Liver (tissue), 9 donors: ENCODE data around the gene MAB21L2. TPM values are rescaled to one million over a fixed set of nuclear protein-coding genes. Genes with fewer than 3 reads are reported as not detected.
A peak's percentile ranks its signal among the peaks of the same experiment; 100 is the strongest.

Experiments
- DNase-seq: peaks from one replicate; pipeline ENCODE4 v3.0.0-alpha.2; 2017; ENCODE audit warnings: low spot score
- H3K27ac ChIP-seq, 2 donors: one replicate each; pipeline ENCODE4 v1.7.0; 2013; ENCODE audit warnings: inconsistent platforms in 2 of 2, low read length in 2 of 2, control low read depth in 1 of 2, low read depth in 1 of 2, mild to moderate bottlenecking in 1 of 2
- H3K27me3 ChIP-seq, 4 donors: one replicate each; pipeline versions ENCODE4 v1.6.1 to v1.7.0; 2013; ENCODE audit warnings: low read length in 3 of 4, inconsistent platforms in 1 of 4, mild to moderate bottlenecking in 1 of 4, moderate library complexity in 1 of 4; ENCODE audit not compliant: control insufficient read depth in 4 of 4, insufficient read depth in 4 of 4
- H3K36me3 ChIP-seq, 4 donors: one replicate each; pipeline versions ENCODE4 v1.6.1 to v1.7.0; 2013; ENCODE audit warnings: low read length in 3 of 4, mild to moderate bottlenecking in 3 of 4, low read depth in 1 of 4, moderate library complexity in 1 of 4; ENCODE audit not compliant: control insufficient read depth in 4 of 4, insufficient read depth in 3 of 4
- H3K4me1 ChIP-seq, 4 donors: one replicate each; pipeline versions ENCODE4 v1.6.1 to v1.7.0; 2013; ENCODE audit warnings: low read length in 3 of 4, mild to moderate bottlenecking in 3 of 4, moderate library complexity in 1 of 4; ENCODE audit not compliant: control insufficient read depth in 4 of 4, insufficient read depth in 4 of 4
- H3K4me3 ChIP-seq, 3 donors: one replicate each; pipeline versions ENCODE4 v1.6.1 to v1.7.0; 2013; ENCODE audit warnings: low read length in 3 of 3, control low read depth in 1 of 3, low read depth in 1 of 3, mild to moderate bottlenecking in 1 of 3
- H3K9ac ChIP-seq, 2 donors: one replicate each; pipeline ENCODE4 v1.7.0; 2013; ENCODE audit warnings: low read length in 2 of 2, mild to moderate bottlenecking in 2 of 2, moderate library complexity in 2 of 2, control low read depth in 1 of 2, low read depth in 1 of 2
- H3K9me3 ChIP-seq, 4 donors: one replicate each; pipeline versions ENCODE4 v1.6.1 to v1.7.0; 2013; ENCODE audit warnings: low read length in 3 of 4; ENCODE audit not compliant: control insufficient read depth in 4 of 4
- ATF3 ChIP-seq: IDR thresholded peaks from 2 replicates; pipeline ENCODE4 v1.6.1; 2016; ENCODE audit warnings: antibody characterized with exemption
- EGR1 ChIP-seq, 2 donors: IDR thresholded peaks; 2 replicates each; pipeline ENCODE4 v1.6.1; 2016 to 2018; ENCODE audit warnings: antibody characterized with exemption in 2 of 2, low read depth in 2 of 2
- FOXA1 ChIP-seq: IDR thresholded peaks from 2 replicates; pipeline ENCODE4 v1.6.1; 2016; ENCODE audit warnings: antibody characterized with exemption
- FOXA2 ChIP-seq: IDR thresholded peaks from 2 replicates; pipeline ENCODE4 v1.6.1; 2016; ENCODE audit warnings: antibody characterized with exemption
- GABPA ChIP-seq, 2 donors: IDR thresholded peaks in 1 of 2; conservative IDR thresholded peaks in 1 of 2; 2 replicates each; pipeline ENCODE4 v1.6.1; 2016; ENCODE audit warnings: antibody characterized with exemption in 2 of 2, mild to moderate bottlenecking in 1 of 2, moderate library complexity in 1 of 2
- HNF4A ChIP-seq, 2 donors: conservative IDR thresholded peaks; 2 replicates each; pipeline ENCODE4 v1.6.1; 2016; ENCODE audit warnings: antibody characterized with exemption in 2 of 2, mild to moderate bottlenecking in 2 of 2
- HNF4G ChIP-seq: IDR thresholded peaks from 2 replicates; pipeline ENCODE4 v1.6.1; 2016; ENCODE audit warnings: antibody characterized with exemption
- JUND ChIP-seq, 2 donors: IDR thresholded peaks; 2 replicates each; pipeline ENCODE4 v1.6.1; 2016; ENCODE audit warnings: antibody characterized with exemption in 2 of 2
- MAX ChIP-seq: IDR thresholded peaks from 2 replicates; pipeline ENCODE4 v1.6.1; 2016; ENCODE audit warnings: antibody characterized with exemption
- NR2F2 ChIP-seq: IDR thresholded peaks from 2 replicates; pipeline ENCODE4 v1.6.1; 2016; ENCODE audit warnings: antibody characterized with exemption
- RAD21 ChIP-seq, 2 donors: IDR thresholded peaks; 2 replicates each; pipeline ENCODE4 v1.6.1; 2016; ENCODE audit warnings: antibody characterized with exemption in 2 of 2, mild to moderate bottlenecking in 2 of 2
- RXRA ChIP-seq, 2 donors: IDR thresholded peaks; 2 replicates each; pipeline ENCODE4 v1.6.1; 2017 to 2018; ENCODE audit warnings: antibody characterized with exemption in 2 of 2, mild to moderate bottlenecking in 1 of 2
- SP1 ChIP-seq: IDR thresholded peaks from 2 replicates; pipeline ENCODE4 v1.6.1; 2018; ENCODE audit warnings: antibody characterized with exemption, mild to moderate bottlenecking
- TAF1 ChIP-seq: conservative IDR thresholded peaks from 2 replicates; pipeline ENCODE4 v1.6.1; 2016; ENCODE audit warnings: antibody characterized with exemption, mild to moderate bottlenecking
- YY1 ChIP-seq: IDR thresholded peaks from 2 replicates; pipeline ENCODE4 v1.6.1; 2016; ENCODE audit warnings: antibody characterized with exemption, mild to moderate bottlenecking
- WGBS: extraction: QIAGEN DNeasy Blood & Tissue Kit; methylation state at CpG from one replicate; pipeline ENCODE4 v1.1.7; 2013; 5-methylcytosine and 5-hydroxymethylcytosine counted together
- polyA plus RNA-seq, 2 donors: library from polyadenylated mRNA; stranded (reverse) in 1 of 2; unstranded in 1 of 2; fragments of 200-250 nt in 1 of 2; fragments of >200 nt in 1 of 2; fragmentation: Nextera tagmentation in 1 of 2; extraction: Ambion mirVana in 1 of 2; gene quantifications; one replicate each; pipeline versions ENCODE4 v1.2.1 to v1.2.3, GENCODE V29; 2013 to 2015
- total RNA-seq, 2 donors: library from RNA; depleted of rRNA; stranded (reverse); fragments of >200 nt; gene quantifications; one replicate each; pipeline ENCODE4 v1.2.3, GENCODE V29; 2014
- TF ChIP-seq, protein P1 (sequence below): IDR thresholded peaks from 2 replicates; pipeline ENCODE4 v1.6.1; 2016; ENCODE audit warnings: antibody characterized with exemption
- TF ChIP-seq, protein P2 (sequence below): IDR thresholded peaks from 2 replicates; pipeline ENCODE4 v1.6.1; 2016; ENCODE audit warnings: antibody characterized with exemption, mild to moderate bottlenecking
- TF ChIP-seq, protein P3 (sequence below): fragments of 150-350 bp; IDR thresholded peaks from 2 replicates; pipeline ENCODE4 v1.5.1; 2017; ENCODE audit warnings: improper control_type of control experiment, low read depth, low read length; ENCODE audit not compliant: missing input control
- donor health status: healthy.
- donor health status: healthy.
- donor health status: healthy.
- donor health status: healthy.
- donor health status: healthy.

MAB21L2 gene
- total and polyA plus RNA-seq, 4 donors: 0.30 to 1.5 (median 0.66) TPM

GRCh38 chr4:150578745-150579501, 3.0 kb upstream of the MAB21L2 start:
- no peak overlapping the region for H3K27ac ChIP-seq
- no peaks in the 10 kb centered on the region for H3K27me3 ChIP-seq
- TF ChIP-seq RAD21 (IDR thresholded peaks at IDR 0.05) (peak in 1 of 2 donors; percentile 34), HNF4G (no peak), RXRA (IDR thresholded peaks at IDR 0.05) (no peak), FOXA2 (no peak)
- TF ChIP-seq, protein P1, sequence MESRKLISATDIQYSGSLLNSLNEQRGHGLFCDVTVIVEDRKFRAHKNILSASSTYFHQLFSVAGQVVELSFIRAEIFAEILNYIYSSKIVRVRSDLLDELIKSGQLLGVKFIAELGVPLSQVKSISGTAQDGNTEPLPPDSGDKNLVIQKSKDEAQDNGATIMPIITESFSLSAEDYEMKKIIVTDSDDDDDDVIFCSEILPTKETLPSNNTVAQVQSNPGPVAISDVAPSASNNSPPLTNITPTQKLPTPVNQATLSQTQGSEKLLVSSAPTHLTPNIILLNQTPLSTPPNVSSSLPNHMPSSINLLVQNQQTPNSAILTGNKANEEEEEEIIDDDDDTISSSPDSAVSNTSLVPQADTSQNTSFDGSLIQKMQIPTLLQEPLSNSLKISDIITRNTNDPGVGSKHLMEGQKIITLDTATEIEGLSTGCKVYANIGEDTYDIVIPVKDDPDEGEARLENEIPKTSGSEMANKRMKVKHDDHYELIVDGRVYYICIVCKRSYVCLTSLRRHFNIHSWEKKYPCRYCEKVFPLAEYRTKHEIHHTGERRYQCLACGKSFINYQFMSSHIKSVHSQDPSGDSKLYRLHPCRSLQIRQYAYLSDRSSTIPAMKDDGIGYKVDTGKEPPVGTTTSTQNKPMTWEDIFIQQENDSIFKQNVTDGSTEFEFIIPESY: no peak
- DNase-seq: no peak
- 44% methylated on average over 12 of the region's 12 CpGs for WGBS
- H3K9ac ChIP-seq: peak overlapping the region in 1 of 2 donors; percentile 27
- peaks cover 3 to 28% (median 16%) of the 10 kb centered on the region in 4 donors for H3K4me1 ChIP-seq
- H3K36me3 ChIP-seq: no peaks in the 10 kb centered on the region
- peak overlapping the region in 1 of 3 donors; percentile 44 for H3K4me3 ChIP-seq
- no peaks in the 10 kb centered on the region for H3K9me3 ChIP-seq

GRCh38 chr4:150579551-150580234, 2.3 kb upstream of the MAB21L2 start:
- H3K27ac ChIP-seq: peak overlapping the region in 1 of 2 donors; percentile 25
- TF ChIP-seq RXRA (IDR thresholded peaks at IDR 0.05) (no peak), YY1 (no peak), MAX (no peak), GABPA (IDR thresholded peaks at IDR 0.05 in 1 of 2, conservative IDR thresholded peaks at IDR 0.05 in 1 of 2) (no peak), HNF4A (conservative IDR thresholded peaks at IDR 0.05) (no peak), FOXA2 (no peak), FOXA1 (no peak), ATF3 (no peak), SP1 (no peak), JUND (IDR thresholded peaks at IDR 0.05) (no peak), TAF1 (no peak), HNF4G (no peak), NR2F2 (no peak), RAD21 (IDR thresholded peaks at IDR 0.05) (no peak), EGR1 (IDR thresholded peaks at IDR 0.05; ENCODE audit: low read depth in 2 of 2) (no peak)
- TF ChIP-seq, protein P1: no peak
- TF ChIP-seq, protein P2, sequence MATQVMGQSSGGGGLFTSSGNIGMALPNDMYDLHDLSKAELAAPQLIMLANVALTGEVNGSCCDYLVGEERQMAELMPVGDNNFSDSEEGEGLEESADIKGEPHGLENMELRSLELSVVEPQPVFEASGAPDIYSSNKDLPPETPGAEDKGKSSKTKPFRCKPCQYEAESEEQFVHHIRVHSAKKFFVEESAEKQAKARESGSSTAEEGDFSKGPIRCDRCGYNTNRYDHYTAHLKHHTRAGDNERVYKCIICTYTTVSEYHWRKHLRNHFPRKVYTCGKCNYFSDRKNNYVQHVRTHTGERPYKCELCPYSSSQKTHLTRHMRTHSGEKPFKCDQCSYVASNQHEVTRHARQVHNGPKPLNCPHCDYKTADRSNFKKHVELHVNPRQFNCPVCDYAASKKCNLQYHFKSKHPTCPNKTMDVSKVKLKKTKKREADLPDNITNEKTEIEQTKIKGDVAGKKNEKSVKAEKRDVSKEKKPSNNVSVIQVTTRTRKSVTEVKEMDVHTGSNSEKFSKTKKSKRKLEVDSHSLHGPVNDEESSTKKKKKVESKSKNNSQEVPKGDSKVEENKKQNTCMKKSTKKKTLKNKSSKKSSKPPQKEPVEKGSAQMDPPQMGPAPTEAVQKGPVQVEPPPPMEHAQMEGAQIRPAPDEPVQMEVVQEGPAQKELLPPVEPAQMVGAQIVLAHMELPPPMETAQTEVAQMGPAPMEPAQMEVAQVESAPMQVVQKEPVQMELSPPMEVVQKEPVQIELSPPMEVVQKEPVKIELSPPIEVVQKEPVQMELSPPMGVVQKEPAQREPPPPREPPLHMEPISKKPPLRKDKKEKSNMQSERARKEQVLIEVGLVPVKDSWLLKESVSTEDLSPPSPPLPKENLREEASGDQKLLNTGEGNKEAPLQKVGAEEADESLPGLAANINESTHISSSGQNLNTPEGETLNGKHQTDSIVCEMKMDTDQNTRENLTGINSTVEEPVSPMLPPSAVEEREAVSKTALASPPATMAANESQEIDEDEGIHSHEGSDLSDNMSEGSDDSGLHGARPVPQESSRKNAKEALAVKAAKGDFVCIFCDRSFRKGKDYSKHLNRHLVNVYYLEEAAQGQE: no peak
- TF ChIP-seq, protein P3, sequence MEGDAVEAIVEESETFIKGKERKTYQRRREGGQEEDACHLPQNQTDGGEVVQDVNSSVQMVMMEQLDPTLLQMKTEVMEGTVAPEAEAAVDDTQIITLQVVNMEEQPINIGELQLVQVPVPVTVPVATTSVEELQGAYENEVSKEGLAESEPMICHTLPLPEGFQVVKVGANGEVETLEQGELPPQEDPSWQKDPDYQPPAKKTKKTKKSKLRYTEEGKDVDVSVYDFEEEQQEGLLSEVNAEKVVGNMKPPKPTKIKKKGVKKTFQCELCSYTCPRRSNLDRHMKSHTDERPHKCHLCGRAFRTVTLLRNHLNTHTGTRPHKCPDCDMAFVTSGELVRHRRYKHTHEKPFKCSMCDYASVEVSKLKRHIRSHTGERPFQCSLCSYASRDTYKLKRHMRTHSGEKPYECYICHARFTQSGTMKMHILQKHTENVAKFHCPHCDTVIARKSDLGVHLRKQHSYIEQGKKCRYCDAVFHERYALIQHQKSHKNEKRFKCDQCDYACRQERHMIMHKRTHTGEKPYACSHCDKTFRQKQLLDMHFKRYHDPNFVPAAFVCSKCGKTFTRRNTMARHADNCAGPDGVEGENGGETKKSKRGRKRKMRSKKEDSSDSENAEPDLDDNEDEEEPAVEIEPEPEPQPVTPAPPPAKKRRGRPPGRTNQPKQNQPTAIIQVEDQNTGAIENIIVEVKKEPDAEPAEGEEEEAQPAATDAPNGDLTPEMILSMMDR: no peak
- no peaks in the 10 kb centered on the region for H3K27me3 ChIP-seq

More at GRCh38 chr4:150579551-150580234, 2.3 kb upstream of the MAB21L2 start:
- DNase-seq: peak; percentile 36
- no peaks in the 10 kb centered on the region for H3K9me3 ChIP-seq
- H3K4me1 ChIP-seq: peaks cover 3 to 31% (median 16%) of the 10 kb centered on the region in 4 donors
- no peak overlapping the region for H3K9ac ChIP-seq
- no peaks in the 10 kb centered on the region for H3K36me3 ChIP-seq
- peak overlapping the region; percentile 39 to 44 (median 44) for H3K4me3 ChIP-seq
- 32% methylated on average over 66 of the region's 66 CpGs for WGBS
